Naive thymus-derived CD8-positive, alpha-beta T cell (primary cell): ENCODE results near the gene OGFRL1. TPM values are rescaled to one million over a fixed set of nuclear protein-coding genes. Genes with fewer than 3 reads are reported as not detected.
"Not testable (repeated sequence)": the region's sequence is repeated elsewhere in the genome, so short reads cannot be mapped to it uniquely, and the experiment has no call there.

Source experiments
- ATAC-seq, 2 donors: fragments of 150-1000 bp; cut with Tn5 transposase in 1 of 2; sonication (Bioruptor Pico), chemical (Tn5 transposase) in 1 of 2; 1 replicate in 1 of 2; 2 replicates in 1 of 2; pipeline ENCODE4 v1.10.0; 2021; ENCODE audit warnings: mild to moderate bottlenecking in 2 of 2, moderate library complexity in 2 of 2
- POLR2A ChIA-PET: fragments of 350-600 bp; sonication (Branson Sonifier 250); formaldehyde crosslinking; loops from one replicate; lab custom pipeline; 2021; ENCODE audit warnings: antibody characterized with exemption; lab: Charles Lee
- DNase-seq, 10 donors: peaks; one replicate each; pipeline versions ENCODE4 v3.0.0 to v3.0.0-alpha.2; 2020 to 2022
- H3K27ac Mint-ChIP-seq, 10 donors: one replicate each; pipeline ENCODE4 v1.8.0; 2020 to 2022; ENCODE audit warnings: mild to moderate bottlenecking in 10 of 10, mixed read lengths in 10 of 10, moderate library complexity in 4 of 10, inconsistent platforms in 1 of 10
- H3K27me3 Mint-ChIP-seq, 5 donors: one replicate each; pipeline ENCODE4 v1.8.0; 2021 to 2022; ENCODE audit warnings: mixed read lengths in 5 of 5
- H3K36me3 Mint-ChIP-seq, 3 donors: one replicate each; pipeline ENCODE4 v1.8.0; 2020 to 2022; ENCODE audit warnings: mixed read lengths in 3 of 3, mild to moderate bottlenecking in 2 of 3, inconsistent platforms in 1 of 3
- H3K4me1 Mint-ChIP-seq, 4 donors: one replicate each; pipeline ENCODE4 v1.8.0; 2021 to 2022; ENCODE audit warnings: mixed read lengths in 4 of 4
- H3K4me3 Mint-ChIP-seq, 10 donors: one replicate each; pipeline ENCODE4 v1.8.0; 2020 to 2022; ENCODE audit warnings: mild to moderate bottlenecking in 10 of 10, mixed read lengths in 10 of 10, moderate library complexity in 6 of 10, inconsistent platforms in 1 of 10
- H3K9me3 Mint-ChIP-seq, 9 donors: one replicate each; pipeline ENCODE4 v1.8.0; 2020 to 2022; ENCODE audit warnings: mixed read lengths in 9 of 9, mild to moderate bottlenecking in 3 of 9, inconsistent platforms in 1 of 9, moderate library complexity in 1 of 9
- polyA plus RNA-seq, 3 donors: library from polyadenylated mRNA; unstranded; fragments of 300-500 nt; fragmentation: Illumina TruSeq; gene quantifications; one replicate each; pipeline ENCODE4 v1.2.3, GENCODE V29; 2021
- total RNA-seq, 8 experiments: library from RNA in 2 of 8; stranded (reverse) in 2 of 8; gene quantifications; one replicate each; pipeline ENCODE4 v1.2.3 and lab custom pipeline; 2021 to 2026

Gene OGFRL1
- total and polyA plus RNA-seq, 5 experiments from 2014 or later = 1.2 to 15.1 (median 2.3) TPM

DNA sequence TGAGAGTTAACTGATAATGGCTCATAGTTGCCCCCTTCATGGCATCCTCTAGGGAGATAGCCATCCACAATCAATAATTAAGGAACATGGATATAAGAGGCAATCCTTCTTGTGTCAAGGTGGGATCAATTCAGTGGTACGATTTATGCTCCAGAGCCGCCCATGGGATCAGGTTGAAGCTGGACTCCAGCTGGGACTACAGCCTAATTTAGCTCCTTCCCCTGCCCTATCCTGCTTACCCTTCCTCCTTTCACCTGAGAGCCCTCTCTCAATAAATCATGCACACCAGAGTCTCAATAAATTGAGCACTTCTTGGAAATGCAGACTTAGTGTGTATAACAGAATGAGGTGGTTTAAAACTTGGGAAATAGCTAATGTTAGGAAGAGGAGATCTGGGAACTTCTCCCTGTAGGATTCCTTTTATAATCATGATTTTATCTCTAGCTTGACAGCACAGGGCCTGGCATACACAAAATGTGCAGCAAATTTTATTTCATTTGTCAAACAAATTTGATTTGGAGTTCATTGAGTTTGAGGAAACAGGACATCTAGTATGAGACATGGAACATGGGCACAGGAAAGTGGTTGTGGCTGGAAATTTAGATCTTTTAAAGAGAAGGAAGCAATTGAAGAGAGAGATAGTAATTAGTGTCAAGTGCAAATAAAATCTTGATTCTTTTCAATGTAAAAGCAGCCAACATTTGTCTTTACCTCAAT lies 28.6 kb upstream of the OGFRL1 start:
- POLR2A ChIA-PET = no interaction called here
- Mint-ChIP-seq H3K36me3 (no peaks in the 10 kb centered on the region), H3K4me3 (no peak overlapping the region), H3K27ac (no peak overlapping the region), H3K4me1 (no peaks in the 10 kb centered on the region), H3K27me3 (peaks cover 7 to 17% (median 9%) of the 10 kb centered on the region in 5 donors), H3K9me3 (no peaks in the 10 kb centered on the region)
- DNase-seq = no peak
- ATAC-seq = no peak

DNA sequence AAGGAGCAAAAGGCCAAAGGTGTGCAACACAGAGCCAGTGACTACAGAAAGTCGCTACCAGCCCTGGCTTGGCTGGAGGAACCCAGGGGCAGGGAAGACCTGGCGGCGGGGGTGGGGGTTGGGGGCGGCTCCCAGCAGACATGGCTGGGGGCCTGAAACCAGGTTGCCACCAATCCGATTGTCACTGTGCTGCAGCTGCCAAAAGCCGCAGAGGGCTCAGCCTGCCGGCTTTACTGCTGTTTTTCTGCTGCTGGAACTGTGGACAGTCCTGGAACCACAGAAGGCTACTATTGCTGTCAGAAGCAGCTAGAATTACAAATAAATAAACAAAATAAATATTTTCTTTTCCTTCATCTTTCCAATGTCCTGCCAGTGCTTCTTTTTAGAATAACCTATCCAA lies 25.7 kb upstream of the OGFRL1 start:
- Mint-ChIP-seq H3K4me1 (no peaks in the 10 kb centered on the region), H3K36me3 (no peaks in the 10 kb centered on the region), H3K27ac (no peak overlapping the region), H3K9me3 (no peaks in the 10 kb centered on the region), H3K4me3 (no peak overlapping the region), H3K27me3 (peaks cover 6 to 11% (median 7%) of the 10 kb centered on the region in 5 donors)
- POLR2A ChIA-PET = no interaction called here
- ATAC-seq (no peak), DNase-seq (no peak)

GRCh38 chr6:71266392-71266791 lies 22.2 kb upstream of the OGFRL1 start:
- ATAC-seq, H3K9me3 Mint-ChIP-seq, POLR2A ChIA-PET, H3K4me1 Mint-ChIP-seq, H3K4me3 Mint-ChIP-seq, DNase-seq, H3K36me3 Mint-ChIP-seq, H3K27ac Mint-ChIP-seq: not testable (repeated sequence)
- peaks cover 0 to 20% (median 13%) of the 10 kb centered on the region in 5 donors for H3K27me3 Mint-ChIP-seq

GRCh38 chr6:71268735-71269437 lies 19.7 kb upstream of the OGFRL1 start:
- POLR2A ChIA-PET = no interaction called here
- H3K4me1 Mint-ChIP-seq = peaks cover 0 to 8% (median 4%) of the 10 kb centered on the region in 4 donors
- ATAC-seq (no peak), DNase-seq (no peak)
- H3K36me3 Mint-ChIP-seq = peaks cover 0 to 6% (median 0%) of the 10 kb centered on the region in 3 donors
- no peak overlapping the region for H3K4me3 Mint-ChIP-seq
- H3K27ac Mint-ChIP-seq = no peak overlapping the region
- H3K27me3 Mint-ChIP-seq = peaks cover 0 to 14% (median 10%) of the 10 kb centered on the region in 5 donors
- H3K9me3 Mint-ChIP-seq = peaks cover 0 to 12% (median 6%) of the 10 kb centered on the region in 9 donors

DNA sequence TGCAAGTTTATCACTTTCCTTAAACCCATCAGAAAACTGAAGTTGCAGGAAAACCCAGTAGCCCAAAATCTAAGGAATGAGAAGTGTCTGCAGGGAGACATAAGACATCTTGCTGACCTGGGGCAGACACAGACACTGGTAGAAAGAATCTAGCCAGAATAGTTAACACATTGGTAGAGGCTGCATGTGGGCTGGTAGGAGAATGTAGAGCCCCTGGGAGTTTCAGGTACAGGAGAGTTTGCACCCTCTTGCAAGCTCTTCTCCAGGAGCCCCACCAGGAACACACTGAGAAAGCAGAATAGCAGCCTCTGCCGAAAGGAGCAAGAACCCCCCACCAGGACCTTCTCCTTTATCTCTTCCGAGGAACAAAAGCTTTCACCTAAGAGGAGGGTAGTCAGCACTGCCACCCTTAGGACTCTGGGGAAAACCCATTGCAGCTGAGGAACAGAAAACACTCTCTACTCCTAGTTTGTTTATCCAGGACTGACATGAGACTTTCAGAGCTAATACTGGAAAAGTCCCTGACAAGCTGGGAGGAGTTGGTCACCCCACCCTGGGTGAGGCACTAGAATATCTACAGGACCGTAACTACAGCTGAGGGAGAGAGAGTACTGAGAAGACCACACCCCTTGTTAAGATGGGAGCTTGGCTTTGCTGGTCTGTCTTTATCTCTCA lies 10.5 kb upstream of the OGFRL1 start:
- peaks cover 0 to 2% (median 0%) of the 10 kb centered on the region in 5 donors for H3K27me3 Mint-ChIP-seq
- H3K36me3 Mint-ChIP-seq = no peaks in the 10 kb centered on the region
- H3K4me1 Mint-ChIP-seq = no peaks in the 10 kb centered on the region
- H3K9me3 Mint-ChIP-seq = no peaks in the 10 kb centered on the region
- ATAC-seq (no peak), DNase-seq (no peak)
- H3K4me3 Mint-ChIP-seq = no peak overlapping the region
- no peak overlapping the region for H3K27ac Mint-ChIP-seq
- POLR2A ChIA-PET = no interaction called here

DNA sequence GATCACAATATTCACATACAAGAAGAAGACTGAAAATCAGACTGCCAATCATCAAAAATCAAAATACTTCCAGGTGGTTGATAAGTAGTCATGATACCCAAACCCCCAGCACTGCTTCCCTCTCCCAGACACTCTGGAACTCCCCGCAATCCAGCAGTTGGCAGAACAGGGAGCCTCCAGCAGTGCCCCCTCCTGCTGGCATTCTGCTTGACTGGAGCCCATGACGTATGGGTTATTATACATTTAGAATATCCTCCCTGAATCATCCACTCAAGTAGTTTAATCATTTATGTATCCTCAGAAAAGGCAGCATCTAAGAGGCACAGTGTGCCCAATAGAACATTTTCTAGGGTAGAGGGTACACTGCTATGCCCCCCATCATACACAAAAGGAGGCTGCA lies 9.3 kb upstream of the OGFRL1 start:
- POLR2A ChIA-PET = interaction anchor here (1.2 kb wide), 1 partner anchor 9 kb away, joined by 4 read pairs; the partner anchor contains the start of gene OGFRL1
- H3K27me3 Mint-ChIP-seq = peaks cover 0 to 2% (median 0%) of the 10 kb centered on the region in 5 donors
- no peak overlapping the region for H3K4me3 Mint-ChIP-seq
- DNase-seq (no peak), ATAC-seq (no peak)
- no peaks in the 10 kb centered on the region for H3K36me3 Mint-ChIP-seq
- H3K9me3 Mint-ChIP-seq = no peaks in the 10 kb centered on the region
- H3K27ac Mint-ChIP-seq = no peak overlapping the region
- peaks cover 0 to 2% (median 0%) of the 10 kb centered on the region in 4 donors for H3K4me1 Mint-ChIP-seq

DNA sequence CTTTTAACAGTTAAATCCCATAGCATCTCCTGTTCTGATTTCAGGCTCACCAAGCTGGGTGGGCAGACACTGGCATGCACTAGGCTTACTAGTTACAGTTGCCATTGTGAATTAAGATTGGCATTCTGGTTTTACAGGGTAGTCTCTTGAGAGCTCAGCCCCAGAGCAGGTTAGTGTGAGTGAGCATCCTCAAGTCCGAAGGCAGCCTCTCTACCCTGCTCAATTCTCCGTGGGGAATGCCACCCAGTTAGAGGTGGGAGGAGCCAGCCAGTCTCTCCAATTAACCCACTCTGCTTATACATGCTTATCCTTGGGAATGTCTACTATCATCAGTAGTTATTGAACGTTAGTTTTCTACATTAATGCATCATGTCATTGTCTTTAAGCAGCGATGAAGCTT lies 8.9 kb upstream of the OGFRL1 start:
- no peak for DNase-seq
- no peak overlapping the region for H3K27ac Mint-ChIP-seq
- H3K4me1 Mint-ChIP-seq = peaks cover 0 to 2% (median 0%) of the 10 kb centered on the region in 4 donors
- POLR2A ChIA-PET = interaction anchor here (1.2 kb wide), 1 partner anchor 8 kb away, joined by 4 read pairs; the partner anchor contains the start of gene OGFRL1
- no peaks in the 10 kb centered on the region for H3K9me3 Mint-ChIP-seq
- no peak for ATAC-seq
- no peaks in the 10 kb centered on the region for H3K36me3 Mint-ChIP-seq
- H3K27me3 Mint-ChIP-seq = peaks cover 0 to 2% (median 0%) of the 10 kb centered on the region in 5 donors
- no peak overlapping the region for H3K4me3 Mint-ChIP-seq

GRCh38 chr6:71280701-71281100 lies 7.9 kb upstream of the OGFRL1 start:
- peaks cover 0 to 2% (median 0%) of the 10 kb centered on the region in 4 donors for H3K4me1 Mint-ChIP-seq
- no peak for DNase-seq
- no peak overlapping the region for H3K27ac Mint-ChIP-seq
- POLR2A ChIA-PET = interaction anchor here (1.2 kb wide), 1 partner anchor 8 kb away, joined by 4 read pairs; the partner anchor contains the start of gene OGFRL1
- H3K36me3 Mint-ChIP-seq = no peaks in the 10 kb centered on the region
- H3K27me3 Mint-ChIP-seq = peaks cover 0 to 1% (median 0%) of the 10 kb centered on the region in 5 donors
- H3K9me3 Mint-ChIP-seq = no peaks in the 10 kb centered on the region
- no peak overlapping the region for H3K4me3 Mint-ChIP-seq
- no peak for ATAC-seq

DNA sequence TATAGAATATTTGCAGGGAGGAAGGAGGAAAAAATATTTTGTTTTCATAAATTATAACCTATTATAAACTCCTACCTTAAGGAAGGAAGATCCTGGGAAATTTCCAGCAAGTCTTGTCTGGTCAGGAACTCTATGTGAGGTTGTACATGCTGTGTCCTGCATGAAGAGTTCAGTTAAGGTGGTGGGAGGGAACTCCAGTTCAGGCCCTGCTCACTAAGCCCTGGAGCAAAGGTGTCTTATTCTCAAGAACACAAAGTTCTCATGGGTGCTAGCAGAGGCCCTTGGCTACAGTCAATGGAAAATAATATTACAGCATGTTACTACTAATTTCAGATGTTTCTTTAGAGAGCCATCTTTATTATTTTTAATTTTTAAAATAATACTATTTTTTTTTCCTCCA lies 3.8 kb upstream of the OGFRL1 start:
- ATAC-seq (no peak), DNase-seq (no peak)
- Mint-ChIP-seq H3K27me3 (no peaks in the 10 kb centered on the region), H3K9me3 (no peaks in the 10 kb centered on the region), H3K27ac (peak overlapping the region in 3 of 10 donors; percentile 13 to 51 (median 42)), H3K4me1 (peaks cover 10 to 20% (median 17%) of the 10 kb centered on the region in 4 donors), H3K4me3 (no peak overlapping the region), H3K36me3 (no peaks in the 10 kb centered on the region)
- POLR2A ChIA-PET = no interaction called here

GRCh38 chr6:71287038-71287437 lies 1.6 kb upstream of the OGFRL1 start:
- no peaks in the 10 kb centered on the region for H3K27me3 Mint-ChIP-seq
- peaks cover 24 to 42% (median 39%) of the 10 kb centered on the region in 4 donors for H3K4me1 Mint-ChIP-seq
- H3K9me3 Mint-ChIP-seq = no peaks in the 10 kb centered on the region
- H3K27ac Mint-ChIP-seq = peak overlapping the region in 8 of 10 donors; percentile 66 to 92 (median 88)
- ATAC-seq = no peak
- POLR2A ChIA-PET = interaction anchor here (1.5 kb wide), 1 partner anchor 24 kb away, joined by 6 read pairs; no protein-coding TSS in a partner anchor
- DNase-seq = no peak
- H3K4me3 Mint-ChIP-seq = peak overlapping the region in 7 of 10 donors; percentile 67 to 92 (median 81)
- H3K36me3 Mint-ChIP-seq = no peaks in the 10 kb centered on the region

GRCh38 chr6:71287926-71288227 lies 734 bp upstream of the OGFRL1 start:
- H3K36me3 Mint-ChIP-seq = no peaks in the 10 kb centered on the region
- ATAC-seq (no peak), DNase-seq (no peak)
- no peaks in the 10 kb centered on the region for H3K27me3 Mint-ChIP-seq
- H3K27ac Mint-ChIP-seq = peak overlapping the region; percentile 66 to 92 (median 88)
- POLR2A ChIA-PET = interaction anchor here (0.9 to 1.7 kb wide), 12 partner anchors 8 to 875 kb away, joined by 3 to 6 read pairs (median 4); partner anchors contain the start of gene FAM135A
- no peaks in the 10 kb centered on the region for H3K9me3 Mint-ChIP-seq
- peaks cover 26 to 47% (median 42%) of the 10 kb centered on the region in 4 donors for H3K4me1 Mint-ChIP-seq
- H3K4me3 Mint-ChIP-seq = peak overlapping the region; percentile 67 to 92 (median 81)

GRCh38 chr6:71289039-71289801 lies 609 bp downstream of the OGFRL1 start:
- Mint-ChIP-seq H3K4me1 (peaks cover 26 to 45% (median 42%) of the 10 kb centered on the region in 4 donors), H3K27ac (peak overlapping the region in 9 of 10 donors; percentile 49 to 85 (median 81)), H3K4me3 (peak overlapping the region; percentile 67 to 92 (median 86)), H3K9me3 (no peaks in the 10 kb centered on the region), H3K27me3 (no peaks in the 10 kb centered on the region), H3K36me3 (peaks cover 3 to 12% (median 8%) of the 10 kb centered on the region in 3 donors)
- ATAC-seq (peak; percentile 25 to 38), DNase-seq (peak; percentile 16 to 69 (median 38))
- POLR2A ChIA-PET = interaction anchor here (0.8 to 1.7 kb wide), 7 partner anchors 8 to 873 kb away, joined by 3 to 6 read pairs (median 4); no protein-coding TSS in a partner anchor
